ENCODE data around the gene ZNF492.
"Not testable (repeated sequence)": the region's sequence is repeated elsewhere in the genome, so short reads cannot be mapped to it uniquely, and the experiment has no call there.

ZNF492 gene

DNA sequence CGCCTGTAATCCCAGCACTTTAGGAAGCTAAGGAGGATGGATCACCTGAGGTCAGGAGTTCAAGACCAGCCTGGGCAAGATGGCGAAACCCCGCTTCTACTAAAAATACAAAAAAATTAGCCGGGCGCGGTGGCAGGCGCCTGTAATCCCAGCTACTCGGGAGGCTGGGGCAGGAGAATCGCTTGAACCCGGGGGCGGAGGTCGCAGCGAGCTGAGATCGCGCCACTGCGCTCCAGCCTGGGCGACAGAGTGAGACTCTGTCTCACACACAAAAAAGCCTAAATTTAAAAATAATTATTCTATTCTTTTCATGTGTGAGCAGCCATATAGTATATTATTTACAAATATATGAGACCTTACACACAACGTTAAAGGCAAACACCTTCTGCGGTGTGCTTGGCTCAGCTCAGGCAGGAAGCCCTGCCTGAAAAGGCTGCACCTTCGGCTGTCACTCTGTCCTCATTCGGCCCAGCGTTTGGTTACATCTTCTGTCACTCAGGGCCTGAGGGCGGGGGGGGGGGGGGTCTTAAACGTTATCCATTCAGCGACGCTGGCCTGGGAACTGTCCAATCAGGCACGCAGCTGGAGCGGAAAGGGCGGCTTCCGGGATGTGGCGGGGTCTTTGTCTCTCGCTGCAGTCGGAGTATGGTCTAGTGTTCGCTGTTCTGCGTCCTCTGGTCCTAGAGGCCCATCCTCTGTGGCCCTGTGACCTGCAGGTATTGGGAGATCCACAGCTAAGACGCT is at the start of gene ZNF492:
Gene ZNF492, plus strand, starts transcription at position 619 of the 744 bp plus-strand sequence. CDS start 19,076 bp downstream, outside the sequence.
- peak; percentile 85 for DNase-seq

DNA sequence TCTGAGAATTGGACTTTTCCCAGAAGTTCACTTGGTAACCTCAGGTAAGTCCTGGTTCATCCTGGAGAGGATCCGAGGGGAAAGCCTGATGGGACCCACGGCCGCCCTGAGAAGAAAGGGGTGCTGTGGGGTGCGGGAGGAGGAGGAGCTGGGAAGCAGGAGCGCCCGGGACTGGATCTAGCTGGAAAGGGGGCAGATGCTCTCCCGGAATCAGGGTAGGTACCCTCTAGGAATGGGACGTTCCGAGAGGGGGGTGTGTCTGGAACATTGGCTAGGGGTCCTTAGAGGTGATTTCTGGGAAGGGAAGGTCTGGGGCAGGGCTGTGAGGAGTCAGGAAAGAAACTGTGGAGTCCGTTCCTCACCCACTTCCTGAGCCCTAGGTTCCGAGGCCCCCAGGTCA is 38.7 kb upstream of the ZNF492 start:
- no peak for DNase-seq

DNA sequence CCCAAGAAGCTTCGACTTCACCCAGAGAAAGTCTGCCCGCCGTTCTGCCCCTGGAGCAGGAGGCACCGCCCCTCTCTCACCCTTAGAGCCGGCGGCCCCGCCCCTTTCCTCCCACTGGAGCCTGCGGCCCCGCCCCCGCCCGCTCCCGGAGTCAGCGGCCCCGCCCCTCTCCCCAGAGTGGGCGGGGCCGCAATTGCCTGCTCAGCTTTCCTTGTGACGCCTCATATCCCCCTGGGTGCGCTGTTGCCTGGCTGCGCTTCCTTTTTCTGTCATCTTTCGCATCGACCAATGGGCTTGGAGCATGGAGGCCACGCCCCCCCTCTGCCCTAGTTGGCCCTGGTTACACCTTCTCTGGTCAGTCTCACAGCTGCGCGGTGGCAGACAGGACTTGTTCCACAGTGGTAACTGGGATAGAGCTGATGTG is 38.2 kb upstream of the ZNF492 start:
- DNase-seq, result no peak

- no peak for DNase-seq
These were observed 33.2 kb upstream of the ZNF492 start for GRCh38 chr19:22600690-22601648.

DNA sequence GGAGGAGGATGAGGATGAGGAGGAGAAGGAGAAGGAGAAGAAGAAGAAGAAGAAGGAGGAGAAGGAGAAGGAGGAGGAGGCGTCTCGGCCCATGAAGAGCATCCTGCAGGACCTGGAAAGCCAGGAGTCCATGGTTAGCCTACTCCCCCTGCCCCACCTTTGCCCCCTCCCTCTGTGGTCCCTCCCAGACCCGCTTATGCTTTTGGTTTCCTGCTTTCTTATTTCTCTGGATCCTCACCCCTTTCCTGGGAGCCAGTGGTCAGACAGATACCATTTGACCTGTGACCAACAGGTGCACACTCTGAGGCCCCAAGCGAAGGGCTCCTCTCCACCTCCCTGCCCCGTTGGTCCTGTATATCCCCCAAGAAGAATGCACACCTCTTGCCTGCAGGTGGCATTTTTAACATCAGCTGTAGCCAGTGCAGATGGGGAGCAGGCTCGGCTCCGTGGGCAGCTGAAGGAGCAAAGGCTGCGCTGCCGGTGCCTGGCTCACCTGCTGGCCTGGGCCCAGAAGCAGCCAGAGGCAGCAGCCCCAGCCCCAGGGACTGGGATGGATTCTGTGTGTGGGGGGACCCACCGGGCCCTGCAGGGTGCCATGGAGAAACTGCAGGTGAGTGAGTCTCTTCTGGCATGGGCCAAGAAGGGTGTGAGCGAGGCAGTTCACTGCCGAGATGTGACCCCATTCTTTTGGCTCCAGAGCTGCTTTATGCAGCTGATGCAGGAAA is 32.1 kb upstream of the ZNF492 start:
- no peak for DNase-seq

- DNase-seq, result no peak
These were observed 31.4 kb upstream of the ZNF492 start for GRCh38 chr19:22602631-22603272.

GRCh38 chr19:22603518-22604440 is 30.3 kb upstream of the ZNF492 start:
- no peak for DNase-seq

DNA sequence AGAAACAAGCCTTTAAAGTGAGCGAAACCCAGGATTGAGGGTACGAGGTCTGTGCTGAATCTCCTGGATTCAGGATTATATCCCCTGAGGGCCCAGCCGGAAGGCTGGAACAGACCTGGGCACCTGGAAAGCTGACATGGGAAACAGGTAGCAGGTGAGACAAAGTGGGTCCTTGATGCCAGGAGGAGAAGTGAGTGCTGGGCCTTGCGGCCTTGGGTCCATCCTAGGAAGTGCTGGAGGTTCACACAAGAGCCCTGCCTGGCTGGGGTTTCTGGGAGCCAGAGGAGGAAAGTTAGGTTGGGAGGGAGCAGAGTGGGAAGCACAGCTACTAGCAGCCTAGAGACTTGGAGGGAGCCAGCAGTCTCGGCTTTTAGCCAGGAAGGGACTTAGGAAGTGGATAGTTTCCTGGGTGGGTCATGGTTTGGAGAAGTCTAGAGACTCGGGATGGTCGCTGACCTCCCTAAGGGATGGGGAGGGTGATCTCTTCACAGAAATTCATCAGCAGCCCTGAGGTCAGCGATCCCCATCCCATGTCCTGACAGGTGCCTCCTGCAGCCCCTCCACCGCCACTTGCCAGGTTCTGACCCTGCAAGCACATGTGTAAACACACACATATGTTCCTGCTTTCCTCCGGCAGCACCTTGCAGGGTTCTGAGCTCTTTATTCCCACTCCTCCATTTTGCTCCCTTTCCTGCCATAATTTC is 29.4 kb upstream of the ZNF492 start:
- no peak for DNase-seq

GRCh38 chr19:22605275-22606211 is 28.6 kb upstream of the ZNF492 start:
- no peak for DNase-seq

DNA sequence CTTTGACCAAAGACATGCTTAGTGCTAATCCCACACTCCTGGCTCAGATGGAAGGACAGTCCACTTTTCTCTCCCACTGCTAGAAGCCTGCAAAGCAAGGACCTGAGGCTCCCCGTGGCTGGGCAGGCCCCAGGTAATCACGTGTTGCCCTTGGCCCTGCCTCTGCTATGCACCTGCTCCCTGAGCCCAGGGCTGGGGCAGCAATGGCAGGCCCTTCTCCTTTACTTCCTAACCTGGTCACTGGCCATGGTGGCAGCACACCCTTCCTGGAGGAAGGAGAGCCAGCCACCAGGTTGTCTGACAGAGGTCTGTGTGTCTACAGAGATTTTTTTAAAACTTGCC is 27.9 kb upstream of the ZNF492 start:
- no peak for DNase-seq

GRCh38 chr19:22606954-22607652 is 27.0 kb upstream of the ZNF492 start:
- no peak for DNase-seq

GRCh38 chr19:22607653-22608430 is 26.3 kb upstream of the ZNF492 start:
- no peak for DNase-seq

- DNase-seq, result no peak
These were observed 25.7 kb upstream of the ZNF492 start for GRCh38 chr19:22608441-22608840.

- DNase-seq, result no peak
These were observed 24.5 kb upstream of the ZNF492 start for GRCh38 chr19:22609630-22610029.

DNA sequence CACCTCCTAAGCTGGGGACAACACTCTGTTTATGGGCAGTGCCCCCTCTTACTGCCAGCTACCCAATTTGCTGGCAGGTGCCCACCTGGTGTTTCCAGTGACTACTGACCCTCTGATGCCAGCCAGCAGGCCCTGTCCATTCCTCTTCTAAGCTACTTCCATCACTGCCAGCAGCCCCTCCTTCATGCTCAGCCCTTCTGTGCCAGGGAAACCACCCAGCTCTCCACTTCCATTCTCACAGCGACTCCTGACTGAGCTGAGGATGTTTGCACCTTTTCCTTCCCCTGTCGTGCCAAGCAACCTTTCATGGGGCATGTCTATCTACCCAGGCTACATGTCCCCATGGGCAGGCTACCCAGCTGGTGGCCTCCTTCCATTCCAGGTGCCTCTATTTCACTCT is 24.0 kb upstream of the ZNF492 start:
- DNase-seq, result no peak

GRCh38 chr19:22612316-22612715 is 21.8 kb upstream of the ZNF492 start:
- no peak for DNase-seq

DNA sequence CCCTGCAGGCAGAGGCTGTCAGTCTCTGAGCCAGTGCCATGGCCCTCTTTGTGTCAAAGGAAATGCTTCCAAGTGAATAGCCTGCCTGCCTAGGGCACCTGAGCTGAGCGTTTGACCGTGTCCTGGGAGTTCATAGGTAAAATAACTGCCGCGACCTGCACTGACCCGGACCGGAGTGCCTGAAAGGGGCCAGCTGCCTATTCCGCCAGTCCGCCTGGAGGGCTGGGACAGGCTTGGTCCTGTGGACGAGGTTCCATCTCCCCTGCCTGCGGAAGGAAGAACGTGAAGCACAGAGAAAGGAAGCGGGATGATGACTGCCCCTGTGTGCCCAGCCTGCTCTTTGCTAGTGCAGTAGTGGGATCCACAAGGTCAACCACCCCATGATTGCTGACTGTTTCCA is 17.5 kb upstream of the ZNF492 start:
- no peak for DNase-seq

DNA sequence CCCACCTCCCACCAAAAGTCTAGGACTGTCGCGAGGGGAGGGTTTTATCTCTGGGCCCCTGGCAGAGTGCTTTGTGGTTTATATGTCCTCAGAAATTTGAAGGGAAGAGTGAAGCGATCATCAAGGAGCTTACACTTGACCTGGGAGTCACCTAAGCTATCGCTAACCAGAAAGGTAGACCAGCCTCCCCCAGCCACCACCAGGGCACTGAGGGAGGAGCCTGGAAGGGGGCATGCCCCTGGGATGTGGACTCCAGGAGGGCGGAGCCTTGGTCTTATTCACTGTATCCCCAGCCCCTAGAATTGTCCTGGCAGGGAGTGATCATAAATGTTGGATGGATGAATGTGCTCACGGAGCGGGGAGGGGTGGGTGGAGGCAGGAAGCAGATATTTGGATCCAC is 16.9 kb upstream of the ZNF492 start:
- not testable (repeated sequence) for DNase-seq

Measured in activated naive CD4-positive, alpha-beta T cell treated with anti-CD3 and anti-CD28 coated beads, Interleukin-2, amount 50 U/mL, for 16 hours (primary cell).